HepG2 (cell line): ENCODE results near the gene HYAL2. TPM values are rescaled to one million over a fixed set of nuclear protein-coding genes. Genes with fewer than 3 reads are reported as not detected.

Source experiments
- ATF7 ChIP-seq, 2 experiments: fragments of 450-650 bp in 1 of 2; sonication (generic) in 1 of 2; formaldehyde crosslinking in 1 of 2; IDR thresholded peaks; 2 replicates each; pipeline versions ENCODE4 v1.4.0 to v1.6.1; 2016 to 2020; ENCODE audit warnings: antibody characterized with exemption in 1 of 2, mild to moderate bottlenecking in 1 of 2, missing genetic modification reagents in 1 of 2
- HNRNPH1 ChIP-seq: fragments of 200-400 bp; formaldehyde crosslinking; optimal IDR thresholded peaks from 2 replicates; pipeline ENCODE3; 2017; ENCODE audit warnings: mild to moderate bottlenecking, low read depth, low read length
- HNRNPUL1 ChIP-seq: fragments of 200-400 bp; formaldehyde crosslinking; IDR thresholded peaks from 2 replicates; pipeline ENCODE4 v1.6.1; 2017; ENCODE audit warnings: low read depth, mild to moderate bottlenecking, low read length, moderate library complexity
- MED1 ChIP-seq: sonication (generic); formaldehyde crosslinking; IDR thresholded peaks from 2 replicates; pipeline ENCODE4 v1.4.0; 2020; ENCODE audit warnings: missing genetic modification reagents
- NKX3-1 ChIP-seq: sonication (generic); formaldehyde crosslinking; IDR thresholded peaks from 2 replicates; pipeline ENCODE4 v1.5.0; 2020; ENCODE audit warnings: missing genetic modification reagents
- NR2F1 ChIP-seq, 2 experiments: fragments of 450-650 bp in 1 of 2; formaldehyde crosslinking in 1 of 2; IDR thresholded peaks; 2 replicates each; pipeline versions ENCODE4 v1.5.0 to v1.6.1; 2016 to 2020; ENCODE audit warnings: mild to moderate bottlenecking in 1 of 2, missing compliant biosample characterization in 1 of 2, missing genetic modification reagents in 1 of 2, moderate library complexity in 1 of 2
- SP140L ChIP-seq: sonication (generic); formaldehyde crosslinking; IDR thresholded peaks from 2 replicates; pipeline ENCODE4 v1.4.0; 2020; ENCODE audit warnings: missing genetic modification reagents, borderline replicate concordance
- ZC3H4 ChIP-seq: sonication (generic); formaldehyde crosslinking; IDR thresholded peaks from 2 replicates; pipeline ENCODE4 v1.4.0; 2020; ENCODE audit warnings: missing genetic modification reagents, borderline replicate concordance
- ZFP37 ChIP-seq: sonication (generic); formaldehyde crosslinking; IDR thresholded peaks from 2 replicates; pipeline ENCODE4 v1.4.0; 2020; ENCODE audit warnings: missing genetic modification reagents, borderline replicate concordance
- ZFP90 ChIP-seq: sonication (generic); formaldehyde crosslinking; IDR thresholded peaks from 2 replicates; pipeline ENCODE4 v1.8.0; 2022; ENCODE audit warnings: missing genetic modification reagents, mild to moderate bottlenecking, inconsistent platforms, borderline replicate concordance
- ZNF121 ChIP-seq: sonication (generic); formaldehyde crosslinking; IDR thresholded peaks from 2 replicates; pipeline ENCODE4 v1.5.0; 2020; ENCODE audit warnings: mild to moderate bottlenecking, missing genetic modification reagents
- ZSCAN21 ChIP-seq: sonication (generic); formaldehyde crosslinking; IDR thresholded peaks from 2 replicates; pipeline ENCODE4 v1.8.0; 2022; ENCODE audit warnings: mild to moderate bottlenecking, missing genetic modification reagents, moderate library complexity, borderline replicate concordance
- polyA plus RNA-seq, 8 experiments: library from polyadenylated mRNA; depleted of rRNA in 3 of 8; stranded (reverse) in 7 of 8; unstranded in 1 of 8; fragments of >200 nt; fragmentation: Illumina TruSeq in 4 of 8; extraction: Trizol in 4 of 8; gene quantifications; 2 replicates each; pipeline versions ENCODE4 v1.2.1 to v1.2.3, GENCODE V29; 2011 to 2016; ENCODE audit warnings: low read depth in 4 of 8, missing spikeins in 1 of 8, mixed read lengths in 1 of 8; ENCODE audit not compliant: insufficient read depth in 1 of 8
- total RNA-seq, 5 experiments: library from RNA; depleted of rRNA; stranded (reverse); fragments of >200 nt; fragmentation: Illumina TruSeq; extraction: Trizol; gene quantifications; 2 replicates each; pipeline ENCODE4 v1.2.3, GENCODE V29; 2016; ENCODE audit warnings: low read depth in 1 of 5
- TF ChIP-seq, protein P1 (sequence below): sonication (generic); formaldehyde crosslinking; IDR thresholded peaks from 2 replicates; pipeline ENCODE4 v1.5.0; 2020; ENCODE audit warnings: mild to moderate bottlenecking, low read depth, missing genetic modification reagents, borderline replicate concordance
- TF ChIP-seq, protein P2 (sequence below): sonication (generic); formaldehyde crosslinking; conservative IDR thresholded peaks from 2 replicates; pipeline ENCODE4 v1.4.0; 2020; ENCODE audit warnings: missing genetic modification reagents
- TF ChIP-seq, protein P3 (sequence below): sonication (generic); formaldehyde crosslinking; IDR thresholded peaks from 2 replicates; pipeline ENCODE4 v1.5.1; 2020; ENCODE audit warnings: mild to moderate bottlenecking, missing genetic modification reagents, moderate library complexity
- TF ChIP-seq, protein P4 (sequence below): sonication (generic); formaldehyde crosslinking; IDR thresholded peaks from 2 replicates; pipeline ENCODE4 v1.5.0; 2020; ENCODE audit warnings: missing genetic modification reagents
- TF ChIP-seq, protein P5 (sequence below): sonication (generic); formaldehyde crosslinking; IDR thresholded peaks from 2 replicates; pipeline ENCODE4 v1.4.0; 2020; ENCODE audit warnings: missing genetic modification reagents

The HYAL2 gene
- total and polyA plus RNA-seq, 2 of the 13 experiments (the other 11 are each of a cell fraction or from before 2014, with no cell fraction given) = 76.2 to 102 TPM

DNA sequence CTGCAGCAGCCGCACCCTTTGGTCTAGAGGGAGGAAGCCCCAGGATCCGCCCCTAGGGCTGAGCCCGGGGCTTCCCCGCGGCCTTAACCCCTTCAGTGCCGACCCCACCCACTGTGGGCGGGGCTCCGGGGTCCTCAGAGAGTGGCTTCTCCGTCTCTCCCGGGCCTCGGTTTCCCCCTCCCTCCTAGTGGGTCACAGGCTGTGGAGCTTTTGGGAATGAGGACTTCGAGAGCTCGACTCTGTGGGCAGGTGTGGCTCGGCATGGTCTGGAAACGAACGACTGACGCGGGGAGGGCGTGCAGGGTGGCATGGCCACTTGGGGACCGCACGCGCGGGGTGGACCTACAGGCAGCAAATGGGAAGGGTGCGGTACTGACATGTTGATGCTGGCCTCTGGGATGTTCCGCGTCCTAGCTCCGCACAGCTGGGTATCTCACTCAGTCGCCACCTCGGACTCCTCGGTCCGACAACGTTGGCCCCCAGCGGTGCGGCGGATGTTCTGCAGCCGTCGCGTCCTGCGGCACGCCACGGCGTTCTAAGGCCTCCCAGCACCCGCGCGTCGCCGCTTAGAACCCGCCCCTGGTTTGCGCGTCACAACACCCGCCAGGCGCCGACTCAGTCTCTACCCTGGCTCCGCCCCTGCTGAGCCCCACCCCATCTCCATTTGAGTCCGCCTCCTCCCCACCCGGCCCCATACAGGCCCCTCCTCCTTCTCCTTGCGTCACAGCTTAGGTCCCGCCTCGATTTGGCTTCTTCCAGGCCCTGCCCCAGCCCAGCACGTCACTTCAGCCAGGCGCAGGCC lies 23.5 kb downstream of the HYAL2 start, which contains the start of the genes HYAL3 and NAA80 (continued):
- TF ChIP-seq, protein P1, sequence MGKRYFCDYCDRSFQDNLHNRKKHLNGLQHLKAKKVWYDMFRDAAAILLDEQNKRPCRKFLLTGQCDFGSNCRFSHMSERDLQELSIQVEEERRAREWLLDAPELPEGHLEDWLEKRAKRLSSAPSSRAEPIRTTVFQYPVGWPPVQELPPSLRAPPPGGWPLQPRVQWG (CRISPR knock-in tag) = no peak
- TF ChIP-seq ZFP90 (CRISPR knock-in tag) (peak; percentile 50; the same call in 1 of the 2 replicates), ZFP37 (peak; percentile 23; the same call in 1 of the 2 replicates), NKX3-1 (CRISPR knock-in tag) (peak; percentile 53; the same call in 1 of the 2 replicates), NR2F1 (CRISPR knock-in tag; IDR thresholded peaks at IDR 0.05) (no peak), SP140L (CRISPR knock-in tag) (no peak), ATF7 (IDR thresholded peaks at IDR 0.05) (no peak; the same call in 1 of the 2 replicates), ATF7 (CRISPR knock-in tag; IDR thresholded peaks at IDR 0.05) (no peak), ZC3H4 (CRISPR knock-in tag) (no peak; the same call in 1 of the 2 replicates), MED1 (CRISPR knock-in tag) (peak; percentile 61), ZSCAN21 (CRISPR knock-in tag) (peak; percentile 97), HNRNPH1 (peak; percentile 95), ZNF121 (CRISPR knock-in tag) (no peak), HNRNPUL1 (peak; percentile 60; the same call in 1 of the 2 replicates)
- TF ChIP-seq, protein P2, sequence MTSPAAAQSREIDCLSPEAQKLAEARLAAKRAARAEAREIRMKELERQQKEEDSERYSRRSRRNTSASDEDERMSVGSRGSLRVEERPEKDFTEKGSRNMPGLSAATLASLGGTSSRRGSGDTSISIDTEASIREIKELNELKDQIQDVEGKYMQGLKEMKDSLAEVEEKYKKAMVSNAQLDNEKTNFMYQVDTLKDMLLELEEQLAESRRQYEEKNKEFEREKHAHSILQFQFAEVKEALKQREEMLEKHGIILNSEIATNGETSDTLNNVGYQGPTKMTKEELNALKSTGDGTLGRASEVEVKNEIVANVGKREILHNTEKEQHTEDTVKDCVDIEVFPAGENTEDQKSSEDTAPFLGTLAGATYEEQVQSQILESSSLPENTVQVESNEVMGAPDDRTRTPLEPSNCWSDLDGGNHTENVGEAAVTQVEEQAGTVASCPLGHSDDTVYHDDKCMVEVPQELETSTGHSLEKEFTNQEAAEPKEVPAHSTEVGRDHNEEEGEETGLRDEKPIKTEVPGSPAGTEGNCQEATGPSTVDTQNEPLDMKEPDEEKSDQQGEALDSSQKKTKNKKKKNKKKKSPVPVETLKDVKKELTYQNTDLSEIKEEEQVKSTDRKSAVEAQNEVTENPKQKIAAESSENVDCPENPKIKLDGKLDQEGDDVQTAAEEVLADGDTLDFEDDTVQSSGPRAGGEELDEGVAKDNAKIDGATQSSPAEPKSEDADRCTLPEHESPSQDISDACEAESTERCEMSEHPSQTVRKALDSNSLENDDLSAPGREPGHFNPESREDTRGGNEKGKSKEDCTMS (CRISPR knock-in tag) = no peak
- TF ChIP-seq, protein P3, sequence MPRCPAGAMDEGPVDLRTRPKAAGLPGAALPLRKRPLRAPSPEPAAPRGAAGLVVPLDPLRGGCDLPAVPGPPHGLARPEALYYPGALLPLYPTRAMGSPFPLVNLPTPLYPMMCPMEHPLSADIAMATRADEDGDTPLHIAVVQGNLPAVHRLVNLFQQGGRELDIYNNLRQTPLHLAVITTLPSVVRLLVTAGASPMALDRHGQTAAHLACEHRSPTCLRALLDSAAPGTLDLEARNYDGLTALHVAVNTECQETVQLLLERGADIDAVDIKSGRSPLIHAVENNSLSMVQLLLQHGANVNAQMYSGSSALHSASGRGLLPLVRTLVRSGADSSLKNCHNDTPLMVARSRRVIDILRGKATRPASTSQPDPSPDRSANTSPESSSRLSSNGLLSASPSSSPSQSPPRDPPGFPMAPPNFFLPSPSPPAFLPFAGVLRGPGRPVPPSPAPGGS = peak; percentile 94; the same call in 1 of the 2 replicates
- TF ChIP-seq, protein P4, sequence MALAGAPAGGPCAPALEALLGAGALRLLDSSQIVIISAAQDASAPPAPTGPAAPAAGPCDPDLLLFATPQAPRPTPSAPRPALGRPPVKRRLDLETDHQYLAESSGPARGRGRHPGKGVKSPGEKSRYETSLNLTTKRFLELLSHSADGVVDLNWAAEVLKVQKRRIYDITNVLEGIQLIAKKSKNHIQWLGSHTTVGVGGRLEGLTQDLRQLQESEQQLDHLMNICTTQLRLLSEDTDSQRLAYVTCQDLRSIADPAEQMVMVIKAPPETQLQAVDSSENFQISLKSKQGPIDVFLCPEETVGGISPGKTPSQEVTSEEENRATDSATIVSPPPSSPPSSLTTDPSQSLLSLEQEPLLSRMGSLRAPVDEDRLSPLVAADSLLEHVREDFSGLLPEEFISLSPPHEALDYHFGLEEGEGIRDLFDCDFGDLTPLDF (CRISPR knock-in tag) = no peak
- TF ChIP-seq, protein P5, sequence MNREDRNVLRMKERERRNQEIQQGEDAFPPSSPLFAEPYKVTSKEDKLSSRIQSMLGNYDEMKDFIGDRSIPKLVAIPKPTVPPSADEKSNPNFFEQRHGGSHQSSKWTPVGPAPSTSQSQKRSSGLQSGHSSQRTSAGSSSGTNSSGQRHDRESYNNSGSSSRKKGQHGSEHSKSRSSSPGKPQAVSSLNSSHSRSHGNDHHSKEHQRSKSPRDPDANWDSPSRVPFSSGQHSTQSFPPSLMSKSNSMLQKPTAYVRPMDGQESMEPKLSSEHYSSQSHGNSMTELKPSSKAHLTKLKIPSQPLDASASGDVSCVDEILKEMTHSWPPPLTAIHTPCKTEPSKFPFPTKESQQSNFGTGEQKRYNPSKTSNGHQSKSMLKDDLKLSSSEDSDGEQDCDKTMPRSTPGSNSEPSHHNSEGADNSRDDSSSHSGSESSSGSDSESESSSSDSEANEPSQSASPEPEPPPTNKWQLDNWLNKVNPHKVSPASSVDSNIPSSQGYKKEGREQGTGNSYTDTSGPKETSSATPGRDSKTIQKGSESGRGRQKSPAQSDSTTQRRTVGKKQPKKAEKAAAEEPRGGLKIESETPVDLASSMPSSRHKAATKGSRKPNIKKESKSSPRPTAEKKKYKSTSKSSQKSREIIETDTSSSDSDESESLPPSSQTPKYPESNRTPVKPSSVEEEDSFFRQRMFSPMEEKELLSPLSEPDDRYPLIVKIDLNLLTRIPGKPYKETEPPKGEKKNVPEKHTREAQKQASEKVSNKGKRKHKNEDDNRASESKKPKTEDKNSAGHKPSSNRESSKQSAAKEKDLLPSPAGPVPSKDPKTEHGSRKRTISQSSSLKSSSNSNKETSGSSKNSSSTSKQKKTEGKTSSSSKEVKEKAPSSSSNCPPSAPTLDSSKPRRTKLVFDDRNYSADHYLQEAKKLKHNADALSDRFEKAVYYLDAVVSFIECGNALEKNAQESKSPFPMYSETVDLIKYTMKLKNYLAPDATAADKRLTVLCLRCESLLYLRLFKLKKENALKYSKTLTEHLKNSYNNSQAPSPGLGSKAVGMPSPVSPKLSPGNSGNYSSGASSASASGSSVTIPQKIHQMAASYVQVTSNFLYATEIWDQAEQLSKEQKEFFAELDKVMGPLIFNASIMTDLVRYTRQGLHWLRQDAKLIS (CRISPR knock-in tag) = no peak; the same call in 1 of the 2 replicates
